Suprapubic skin (tissue), 4 donors: ENCODE measurements around the gene KCNN1. TPM values are rescaled to one million over a fixed set of nuclear protein-coding genes. Genes with fewer than 3 reads are reported as not detected.

Experiments used
- DNase-seq, 2 donors: peaks; one replicate each; pipeline ENCODE4 v3.0.0-alpha.2; 2019; ENCODE audit warnings: low spot score in 2 of 2
- H3K27ac ChIP-seq: fragments of 200-600 bp; sonication (generic); one replicate; pipeline ENCODE4 v1.5.1; 2019
- H3K27me3 ChIP-seq: fragments of 200-600 bp; sonication (generic); one replicate; pipeline ENCODE4 v1.5.1; 2019
- H3K36me3 ChIP-seq: fragments of 200-600 bp; sonication (generic); one replicate; pipeline ENCODE4 v1.5.1; 2019
- H3K4me1 ChIP-seq: fragments of 200-600 bp; sonication (generic); one replicate; pipeline ENCODE4 v1.5.1; 2019
- H3K4me3 ChIP-seq: fragments of 200-600 bp; sonication (generic); one replicate; pipeline ENCODE4 v1.5.1; 2019; ENCODE audit warnings: mild to moderate bottlenecking
- H3K9me3 ChIP-seq: fragments of 200-600 bp; sonication (generic); one replicate; pipeline ENCODE4 v1.5.1; 2019
- CTCF ChIP-seq, 2 donors: fragments of 200-600 bp in 1 of 2; fragments of 450-650 bp in 1 of 2; sonication (generic) in 1 of 2; IDR thresholded peaks; one replicate each; pipeline ENCODE4 v1.5.1; 2016 to 2019; ENCODE audit warnings: antibody characterized with exemption in 2 of 2, mild to moderate bottlenecking in 1 of 2, moderate library complexity in 1 of 2
- EP300 ChIP-seq: sonication (generic); formaldehyde crosslinking; IDR thresholded peaks from one replicate; pipeline ENCODE4 v1.6.1; 2017; ENCODE audit warnings: antibody characterized with exemption
- POLR2A ChIP-seq, 2 donors: fragments of 450-650 bp; IDR thresholded peaks; one replicate each; pipeline ENCODE4 v1.6.1; 2017; ENCODE audit warnings: antibody characterized with exemption in 2 of 2, mild to moderate bottlenecking in 2 of 2, moderate library complexity in 2 of 2
- POLR2AphosphoS5 ChIP-seq, 3 donors: sonication (generic); formaldehyde crosslinking; IDR thresholded peaks; one replicate each; pipeline ENCODE4 v1.6.1; 2017; ENCODE audit warnings: antibody characterized with exemption in 3 of 3
- WGBS: methylation state at CpG from one replicate; pipeline ENCODE4 v1.1.5; 2018; 5-methylcytosine and 5-hydroxymethylcytosine counted together
- total RNA-seq, 4 donors: library from RNA; depleted of rRNA; stranded (reverse); fragments of >200 nt; gene quantifications; one replicate each; pipeline ENCODE4 v1.1.0, GENCODE V29; 2016

Gene KCNN1
- total RNA-seq, 4 donors from 2014 or later: 0.26 to 0.51 TPM; not detected in 2

- 55% methylated on average over 4 of the region's 4 CpGs for WGBS
- Histone ChIP-seq H3K27me3 (no peaks in the 10 kb centered on the region), H3K4me3 (no peak overlapping the region), H3K36me3 (no peaks in the 10 kb centered on the region), H3K27ac (no peak overlapping the region), H3K9me3 (no peaks in the 10 kb centered on the region), H3K4me1 (peaks cover 20% of the 10 kb centered on the region)
- no peak for DNase-seq
- no peak for TF ChIP-seq EP300
- TF ChIP-seq CTCF (IDR thresholded peaks at IDR 0.05): no peak
- no peak for TF ChIP-seq POLR2A (IDR thresholded peaks at IDR 0.05)
- TF ChIP-seq POLR2AphosphoS5 (IDR thresholded peaks at IDR 0.05): no peak
These were observed 37.9 kb upstream of the KCNN1 start for GRCh38 chr19:17929056-17929455.

GRCh38 chr19:17931532-17932191 lies 35.2 kb upstream of the KCNN1 start:
- Histone ChIP-seq H3K4me3 (peak overlapping the region; percentile 85), H3K9me3 (no peaks in the 10 kb centered on the region), H3K4me1 (peaks cover 23% of the 10 kb centered on the region), H3K27ac (no peak overlapping the region), H3K36me3 (peaks cover 5% of the 10 kb centered on the region), H3K27me3 (no peaks in the 10 kb centered on the region)
- TF ChIP-seq CTCF (IDR thresholded peaks at IDR 0.05) (no peak), POLR2A (IDR thresholded peaks at IDR 0.05) (no peak), POLR2AphosphoS5 (IDR thresholded peaks at IDR 0.05) (no peak), EP300 (no peak)
- WGBS: 29% methylated on average over 13 of the region's 14 CpGs
- DNase-seq: no peak

GRCh38 chr19:17932485-17933338 lies 34.2 kb upstream of the KCNN1 start, which contains the start of gene CCDC124:
TSS of gene CCDC124 (plus strand) at chr19:17933015. CDS start at chr19:17936421, 3,406 bp downstream.
- no peaks in the 10 kb centered on the region for H3K9me3 ChIP-seq
- peak within 1 kb of the TSS; percentile 81 for H3K27ac ChIP-seq
- WGBS: 0% methylated on average over 47 of the region's 64 CpGs
- peak; percentile 94 to 95 for DNase-seq
- peak in 1 of 2 donors; percentile 81 for TF ChIP-seq POLR2A (IDR thresholded peaks at IDR 0.05)
- TF ChIP-seq CTCF (IDR thresholded peaks at IDR 0.05): peak; percentile 71 to 83
- peak; percentile 55 to 79 (median 59) for TF ChIP-seq POLR2AphosphoS5 (IDR thresholded peaks at IDR 0.05)
- TF ChIP-seq EP300: no peak
- H3K4me1 ChIP-seq: peaks cover 23% of the 10 kb centered on the region
- no peaks in the 10 kb centered on the region for H3K27me3 ChIP-seq
- peaks cover 6% of the 10 kb centered on the region for H3K36me3 ChIP-seq
- peak within 1 kb of the TSS; percentile 85 for H3K4me3 ChIP-seq

GRCh38 chr19:17933414-17934129 lies 33.3 kb upstream of the KCNN1 start:
- H3K4me1 ChIP-seq: peaks cover 23% of the 10 kb centered on the region
- H3K4me3 ChIP-seq: peak overlapping the region; percentile 85
- H3K9me3 ChIP-seq: no peaks in the 10 kb centered on the region
- peaks cover 6% of the 10 kb centered on the region for H3K36me3 ChIP-seq
- no peak for TF ChIP-seq EP300
- no peak for TF ChIP-seq POLR2AphosphoS5 (IDR thresholded peaks at IDR 0.05)
- TF ChIP-seq POLR2A (IDR thresholded peaks at IDR 0.05): no peak
- TF ChIP-seq CTCF (IDR thresholded peaks at IDR 0.05): no peak
- no peak for DNase-seq
- H3K27ac ChIP-seq: peak overlapping the region; percentile 81
- 23% methylated on average over 19 of the region's 19 CpGs for WGBS
- H3K27me3 ChIP-seq: no peaks in the 10 kb centered on the region
